HepG2 (cell line): ENCODE data around the gene SCUBE1. TPM values are rescaled to one million over a fixed set of nuclear protein-coding genes. Genes with fewer than 3 reads are reported as not detected.
A peak's percentile ranks its signal among the peaks of the same experiment; 100 is the strongest.

ENCODE experiments used
- CBFB ChIP-seq: sonication (generic); formaldehyde crosslinking; IDR thresholded peaks from 2 replicates; pipeline ENCODE4 v1.4.0; 2020; ENCODE audit warnings: missing genetic modification reagents
- HDAC2 ChIP-seq: sonication (generic); formaldehyde crosslinking; IDR thresholded peaks from 2 replicates; pipeline ENCODE4 v1.4.0; 2020; ENCODE audit warnings: missing genetic modification reagents
- LRRFIP1 ChIP-seq: sonication (generic); formaldehyde crosslinking; conservative IDR thresholded peaks from 2 replicates; pipeline ENCODE4 v1.4.0; 2020; ENCODE audit warnings: missing genetic modification reagents
- MTA1 ChIP-seq: sonication (generic); formaldehyde crosslinking; IDR thresholded peaks from 2 replicates; pipeline ENCODE4 v1.4.0; 2020; ENCODE audit warnings: missing genetic modification reagents, mild to moderate bottlenecking, borderline replicate concordance
- ZNF280B ChIP-seq: sonication (generic); formaldehyde crosslinking; IDR thresholded peaks from 2 replicates; pipeline ENCODE4 v1.5.0; 2020; ENCODE audit warnings: missing genetic modification reagents, mild to moderate bottlenecking, borderline replicate concordance
- ZNF468 ChIP-seq: sonication (generic); formaldehyde crosslinking; IDR thresholded peaks from 2 replicates; pipeline ENCODE4 v1.8.0; 2022; ENCODE audit warnings: mild to moderate bottlenecking, moderate library complexity, missing genetic modification reagents
- ZNF609 ChIP-seq: sonication (generic); formaldehyde crosslinking; IDR thresholded peaks from 2 replicates; pipeline ENCODE4 v1.4.0; 2020; ENCODE audit warnings: mild to moderate bottlenecking, missing genetic modification reagents, borderline replicate concordance
- ZNF687 ChIP-seq: sonication (generic); formaldehyde crosslinking; IDR thresholded peaks from 2 replicates; pipeline ENCODE4 v1.5.1; 2020; ENCODE audit warnings: mild to moderate bottlenecking, missing genetic modification reagents, moderate library complexity
- polyA plus RNA-seq, 8 experiments: library from polyadenylated mRNA; depleted of rRNA in 3 of 8; stranded (reverse) in 7 of 8; unstranded in 1 of 8; fragments of >200 nt; fragmentation: Illumina TruSeq in 4 of 8; extraction: Trizol in 4 of 8; gene quantifications; 2 replicates each; pipeline versions ENCODE4 v1.2.1 to v1.2.3, GENCODE V29; 2011 to 2016; ENCODE audit warnings: low read depth in 4 of 8, missing spikeins in 1 of 8, mixed read lengths in 1 of 8; ENCODE audit not compliant: insufficient read depth in 1 of 8
- total RNA-seq, 5 experiments: library from RNA; depleted of rRNA; stranded (reverse); fragments of >200 nt; fragmentation: Illumina TruSeq; extraction: Trizol; gene quantifications; 2 replicates each; pipeline ENCODE4 v1.2.3, GENCODE V29; 2016; ENCODE audit warnings: low read depth in 1 of 5

SCUBE1 gene
- total and polyA plus RNA-seq, 2 of the 13 experiments (the other 11 are each of a cell fraction or from before 2014, with no cell fraction given) = under 0.01 to 0.05 TPM

- TF ChIP-seq ZNF609 (peak; percentile 95), ZNF687 (CRISPR knock-in tag) (peak; percentile 64), LRRFIP1 (no peak), MTA1 (CRISPR knock-in tag) (0 out of 2 replicates have a peak, but pooled peaks have one; percentile 44), CBFB (CRISPR knock-in tag) (no peak), ZNF280B (CRISPR knock-in tag) (no peak), ZNF468 (no peak), HDAC2 (CRISPR knock-in tag) (peak; percentile 28; the same call in 1 of the 2 replicates)
Measured at GRCh38 chr22:43262990-43263644, 80.1 kb downstream of the SCUBE1 start (continued).
